CD4-positive, alpha-beta T cell treated with Interleukin-15 for 1 hour (primary cell): Measurements from ENCODE around the gene PTPN4.

Experiments used
- DNase-seq: peaks from one replicate; pipeline ENCODE4 v3.0.0-alpha.2; 2020

The PTPN4 gene

GRCh38 chr2:119814216-119814615, 54.5 kb downstream of the PTPN4 start:
- DNase-seq = no peak

GRCh38 chr2:119818792-119819191, 59.1 kb downstream of the PTPN4 start:
- no peak for DNase-seq

- no peak for DNase-seq
Observed at GRCh38 chr2:119819846-119820245, 60.1 kb downstream of the PTPN4 start.

DNA sequence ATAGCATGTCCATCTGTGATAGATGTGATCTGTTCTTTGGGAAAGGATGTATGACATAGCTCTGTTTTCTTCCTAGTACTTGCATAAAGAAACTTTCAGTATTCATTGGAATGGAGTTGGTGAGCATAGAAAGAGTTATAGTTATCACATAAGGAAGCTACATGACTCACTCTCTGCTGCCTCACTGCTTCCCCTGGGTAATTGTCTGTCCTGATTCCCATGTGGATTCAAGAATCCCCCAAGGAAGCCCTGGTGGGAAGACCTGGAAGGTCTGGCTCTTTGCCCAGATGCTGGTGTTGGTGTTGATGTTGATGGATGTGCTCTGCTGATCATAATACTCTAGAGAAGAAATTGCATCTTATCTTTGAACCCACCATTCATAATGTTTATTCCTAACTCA, 60.6 kb downstream of the PTPN4 start:
- no peak for DNase-seq

- DNase-seq = no peak
Observed at GRCh38 chr2:119821266-119821665, 61.5 kb downstream of the PTPN4 start.

- DNase-seq = no peak
Observed at GRCh38 chr2:119823734-119824334, 64.1 kb downstream of the PTPN4 start.

- no peak for DNase-seq
Observed at GRCh38 chr2:119826370-119826961, 66.7 kb downstream of the PTPN4 start.

GRCh38 chr2:119827866-119828507, 68.3 kb downstream of the PTPN4 start:
- DNase-seq = no peak

- DNase-seq = no peak
Observed at GRCh38 chr2:119836455-119837142, 76.9 kb downstream of the PTPN4 start.

GRCh38 chr2:119837350-119837749, 77.6 kb downstream of the PTPN4 start:
- no peak for DNase-seq

GRCh38 chr2:119837759-119838158, 78.0 kb downstream of the PTPN4 start:
- DNase-seq = no peak

- DNase-seq = no peak
Observed at GRCh38 chr2:119838179-119838578, 78.5 kb downstream of the PTPN4 start.

GRCh38 chr2:119841550-119841949, 81.8 kb downstream of the PTPN4 start:
- no peak for DNase-seq

- no peak for DNase-seq
Observed at GRCh38 chr2:119846021-119846420, 86.3 kb downstream of the PTPN4 start.

- DNase-seq = no peak
Observed at GRCh38 chr2:119849838-119850565, 90.3 kb downstream of the PTPN4 start.

- no peak for DNase-seq
Observed at GRCh38 chr2:119852214-119852613, 92.5 kb downstream of the PTPN4 start.

- no peak for DNase-seq
Observed at GRCh38 chr2:119853777-119854399, 94.2 kb downstream of the PTPN4 start.

GRCh38 chr2:119856469-119856901, 96.8 kb downstream of the PTPN4 start:
- DNase-seq = no peak

DNA sequence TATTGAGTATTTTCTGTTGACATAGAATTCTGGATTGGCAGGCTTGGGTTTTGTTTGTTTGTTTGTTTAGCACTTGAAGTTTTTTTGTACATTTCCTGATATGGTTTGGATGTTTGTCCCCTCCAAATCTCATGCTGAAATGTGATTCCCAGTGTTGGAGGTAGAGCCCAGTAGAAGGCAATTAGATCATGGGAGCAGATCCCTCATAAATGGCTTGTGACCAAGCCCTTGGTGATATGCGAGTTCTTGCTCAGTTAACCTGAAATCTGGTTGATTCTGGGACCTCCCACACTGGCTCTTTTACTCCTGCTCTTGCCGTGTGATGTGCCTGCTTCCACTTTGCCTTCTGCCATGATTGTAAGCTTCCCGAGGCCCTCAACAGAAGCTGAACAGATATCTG, 98.0 kb downstream of the PTPN4 start:
- DNase-seq = no peak

GRCh38 chr2:119859528-119859927, 99.8 kb downstream of the PTPN4 start:
- DNase-seq = no peak

GRCh38 chr2:119860924-119861323, 101.2 kb downstream of the PTPN4 start:
- DNase-seq = no peak

- no peak for DNase-seq
Observed at GRCh38 chr2:119862127-119862889, 102.6 kb downstream of the PTPN4 start.
